Fibroblast of villous mesenchyme (primary cell): ENCODE results near the gene C1QL2. TPM values are rescaled to one million over a fixed set of nuclear protein-coding genes. Genes with fewer than 3 reads are reported as not detected.

Experiments
- DNase-seq: peaks from one replicate; pipeline ENCODE4 v3.0.0-alpha.2; 2010; ENCODE audit warnings: low read depth
- H3K4me3 ChIP-seq: 2 replicates; pipeline ENCODE4 v1.5.1; 2011; ENCODE audit warnings: low read depth, mild to moderate bottlenecking, low read length
- total RNA-seq: library from RNA; depleted of rRNA; stranded (reverse); fragments of >200 nt; gene quantifications from 2 replicates; pipeline ENCODE4 v1.2.3, GENCODE V29; 2012
- TF ChIP-seq, protein P1 (sequence below): IDR thresholded peaks from 2 replicates; pipeline ENCODE4 v1.5.1; 2012; ENCODE audit warnings: low read depth, mild to moderate bottlenecking, low read length; ENCODE audit not compliant: insufficient read depth

Gene C1QL2
- not detected in 2 replicates for total RNA-seq

DNA sequence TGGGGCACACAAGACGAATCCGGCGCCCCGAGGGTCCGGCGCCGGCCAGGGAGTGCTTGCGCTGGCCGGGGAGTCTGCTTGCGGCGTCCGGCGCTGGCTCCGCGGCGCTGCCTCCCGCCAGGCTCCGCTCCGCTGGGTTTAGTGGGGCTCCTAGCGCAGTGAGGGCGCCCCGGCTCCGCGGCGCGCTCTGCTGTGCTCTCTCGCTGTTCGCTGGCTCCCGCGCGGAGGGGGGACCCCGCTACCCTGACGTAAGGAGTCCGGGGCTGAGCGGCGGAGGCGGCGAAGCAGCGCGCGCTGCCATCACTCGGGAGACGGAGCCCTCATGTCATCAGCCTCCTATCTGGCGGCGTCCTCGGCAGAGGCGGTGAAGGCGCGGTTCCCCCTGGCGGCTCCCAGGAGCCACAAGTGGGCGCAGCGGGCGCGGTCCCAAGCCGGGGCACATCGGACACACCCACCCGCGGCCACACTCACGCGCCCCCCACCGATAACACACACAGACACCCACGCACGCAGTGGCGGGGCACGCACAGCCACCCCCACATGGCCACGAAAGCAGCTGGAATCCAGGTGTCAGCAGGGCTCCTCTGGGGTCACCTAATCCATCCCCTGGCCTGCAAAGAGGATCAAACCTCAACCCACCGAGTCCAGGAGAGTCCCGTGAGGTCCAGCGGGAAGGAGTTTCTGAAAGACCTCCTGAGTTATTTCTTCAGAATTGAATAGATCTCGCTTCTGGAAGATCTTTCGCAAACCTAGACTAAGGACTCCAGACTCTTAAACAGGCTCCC, at the start of gene C1QL2:
Gene C1QL2 (minus strand): TSS at position 189 of the 785 bp plus-strand sequence. CDS start 482 bp downstream, outside the sequence.
- DNase-seq = no peak
- TF ChIP-seq, protein P1, sequence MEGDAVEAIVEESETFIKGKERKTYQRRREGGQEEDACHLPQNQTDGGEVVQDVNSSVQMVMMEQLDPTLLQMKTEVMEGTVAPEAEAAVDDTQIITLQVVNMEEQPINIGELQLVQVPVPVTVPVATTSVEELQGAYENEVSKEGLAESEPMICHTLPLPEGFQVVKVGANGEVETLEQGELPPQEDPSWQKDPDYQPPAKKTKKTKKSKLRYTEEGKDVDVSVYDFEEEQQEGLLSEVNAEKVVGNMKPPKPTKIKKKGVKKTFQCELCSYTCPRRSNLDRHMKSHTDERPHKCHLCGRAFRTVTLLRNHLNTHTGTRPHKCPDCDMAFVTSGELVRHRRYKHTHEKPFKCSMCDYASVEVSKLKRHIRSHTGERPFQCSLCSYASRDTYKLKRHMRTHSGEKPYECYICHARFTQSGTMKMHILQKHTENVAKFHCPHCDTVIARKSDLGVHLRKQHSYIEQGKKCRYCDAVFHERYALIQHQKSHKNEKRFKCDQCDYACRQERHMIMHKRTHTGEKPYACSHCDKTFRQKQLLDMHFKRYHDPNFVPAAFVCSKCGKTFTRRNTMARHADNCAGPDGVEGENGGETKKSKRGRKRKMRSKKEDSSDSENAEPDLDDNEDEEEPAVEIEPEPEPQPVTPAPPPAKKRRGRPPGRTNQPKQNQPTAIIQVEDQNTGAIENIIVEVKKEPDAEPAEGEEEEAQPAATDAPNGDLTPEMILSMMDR = no peak
- H3K4me3 ChIP-seq = no peak within 1 kb of the TSS

DNA sequence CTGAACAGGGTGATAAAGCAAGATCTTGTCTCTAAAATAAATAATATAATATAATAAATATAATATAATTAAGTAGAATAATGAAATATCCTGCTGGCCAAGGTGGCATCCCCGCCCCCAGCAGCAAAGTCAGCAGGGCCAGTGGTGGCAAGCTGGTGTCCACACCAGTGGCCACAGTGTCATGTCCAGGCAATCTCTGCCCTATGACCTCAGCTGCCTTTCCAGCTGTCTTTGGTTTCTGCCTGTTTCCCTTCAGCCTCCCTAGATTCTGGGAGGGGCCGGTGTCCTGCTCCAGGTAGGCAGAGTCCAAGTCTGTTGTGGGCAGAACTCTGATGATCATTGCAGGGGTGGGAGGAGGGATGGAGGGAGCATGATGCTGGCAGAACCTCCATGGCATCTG, 48.9 kb upstream of the C1QL2 start:
- TF ChIP-seq, protein P1 = no peak
- no peak overlapping the region for H3K4me3 ChIP-seq
- no peak for DNase-seq

DNA sequence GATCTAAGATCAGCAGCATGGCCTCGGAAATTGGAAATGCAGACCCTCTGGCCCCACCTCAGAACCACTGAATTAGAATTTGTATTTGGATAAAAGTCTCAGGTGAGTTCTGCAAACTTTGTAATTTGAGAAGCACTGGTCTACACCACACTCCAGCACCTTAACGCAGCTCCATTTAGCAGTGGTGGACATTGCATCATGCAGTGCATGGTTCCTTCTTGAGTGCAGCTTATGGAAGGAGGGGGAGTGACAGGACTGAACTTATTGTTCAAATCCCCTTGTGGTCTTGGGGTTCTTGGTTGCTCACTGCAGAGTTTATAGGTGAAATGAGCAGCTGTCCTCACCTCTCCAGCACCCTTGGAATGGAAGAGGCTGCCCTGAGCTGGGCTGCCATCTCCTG, 47.6 kb upstream of the C1QL2 start:
- H3K4me3 ChIP-seq = no peak overlapping the region
- no peak for DNase-seq
- TF ChIP-seq, protein P1 = no peak

DNA sequence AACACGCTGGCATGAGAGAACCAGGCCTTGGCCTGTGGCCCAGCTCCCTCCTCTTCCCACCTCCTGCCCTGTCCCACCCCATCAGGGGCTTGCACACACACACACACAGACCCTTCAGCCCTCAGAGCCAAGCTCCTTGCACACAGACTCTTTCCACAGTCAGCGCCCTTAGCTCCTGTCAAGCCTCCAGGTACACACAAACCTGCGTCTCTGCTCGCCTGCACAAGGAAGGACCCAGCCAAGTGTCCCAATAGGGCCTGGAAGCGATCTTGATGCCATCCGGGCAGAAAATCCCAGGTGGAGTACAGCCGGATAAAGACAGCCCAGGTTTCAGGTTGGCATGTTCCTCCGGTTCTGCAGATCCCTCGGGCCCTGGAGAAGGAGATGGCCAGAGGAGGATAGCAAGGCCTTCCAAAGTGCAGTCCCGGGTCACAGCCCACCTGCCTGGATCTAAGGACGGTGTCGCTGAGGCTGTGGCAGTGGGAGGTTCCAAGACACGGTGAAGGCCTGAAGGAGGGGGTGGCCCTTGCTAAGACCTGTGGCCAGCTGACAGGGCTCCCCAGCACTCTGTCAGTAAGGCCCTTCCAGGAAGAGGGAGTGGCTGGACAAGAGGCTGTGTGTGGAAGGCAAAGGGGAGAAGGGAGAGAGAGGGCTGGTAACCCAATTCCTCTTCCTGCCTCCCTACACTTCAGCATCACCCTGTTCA, 46.6 kb upstream of the C1QL2 start:
- no peak overlapping the region for H3K4me3 ChIP-seq
- no peak for DNase-seq
- TF ChIP-seq, protein P1 = no peak

DNA sequence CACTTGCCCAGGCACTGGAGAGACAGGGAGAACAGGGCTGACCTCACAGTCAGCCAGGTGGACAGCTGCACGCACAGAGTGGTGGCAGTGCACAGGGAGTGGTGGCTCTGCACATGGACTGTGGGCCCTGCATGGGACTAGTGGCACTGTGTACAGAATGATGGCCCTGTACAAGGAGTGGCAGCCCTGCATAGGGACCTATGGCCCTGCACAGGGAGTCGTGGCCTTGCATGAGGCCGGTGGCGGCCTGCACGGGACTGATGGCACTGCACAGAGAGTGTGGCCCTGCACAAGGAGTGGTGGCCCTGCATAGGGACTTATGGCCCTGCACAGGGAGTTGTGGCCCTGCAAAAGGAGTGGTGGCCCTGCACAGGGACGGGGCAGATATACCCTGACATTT, 46.0 kb upstream of the C1QL2 start:
- TF ChIP-seq, protein P1 = no peak
- no peak for DNase-seq
- no peak overlapping the region for H3K4me3 ChIP-seq

DNA sequence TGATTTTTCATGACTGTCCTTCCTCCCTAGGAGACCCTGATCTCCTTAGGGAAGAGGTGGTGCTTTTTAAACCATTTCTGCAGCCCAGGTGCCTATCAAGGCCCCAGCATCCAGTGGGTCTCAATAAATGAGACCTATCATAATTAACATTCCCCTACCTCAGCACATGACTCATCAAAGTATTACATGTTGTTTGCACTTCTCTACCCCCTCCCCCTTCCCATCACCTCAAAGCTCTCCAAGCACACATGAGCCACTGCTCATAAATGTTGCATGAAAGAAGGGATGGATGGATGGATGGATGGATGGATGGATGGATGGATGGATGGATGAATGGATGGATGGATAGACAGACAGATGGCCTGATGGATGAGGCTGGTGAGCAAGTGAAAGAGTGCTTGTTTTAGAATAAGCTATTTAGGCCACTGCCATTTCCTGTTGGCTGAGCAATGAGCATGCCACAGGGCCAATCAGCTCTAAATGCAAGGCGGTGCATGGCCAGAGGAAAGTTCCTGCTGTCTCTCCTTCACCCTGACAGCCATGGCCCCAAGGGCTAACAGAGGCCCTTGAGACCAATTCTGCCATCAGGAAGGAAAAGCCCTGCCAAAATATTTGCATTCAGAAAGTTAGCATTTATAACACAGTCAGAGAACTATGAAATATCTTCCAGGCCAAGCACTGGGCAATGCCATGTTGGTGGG, 44.2 kb upstream of the C1QL2 start:
- no peak for DNase-seq
- TF ChIP-seq, protein P1 = no peak

More for the DNA sequence above, 44.2 kb upstream of the C1QL2 start:
- H3K4me3 ChIP-seq = no peak overlapping the region
